GM19438 (cell line): ENCODE data around the gene ST6GALNAC3.
"Not testable (repeated sequence)": the region's sequence is repeated elsewhere in the genome, so short reads cannot be mapped to it uniquely, and the experiment has no call there.

Source experiments
- ATAC-seq: cut with Tn5 transposase; IDR thresholded peaks from one replicate; pipeline ENCODE4 v1.9.1; 2021; ENCODE audit warnings: low read depth; ENCODE audit not compliant: unreplicated experiment

ST6GALNAC3 gene

GRCh38 chr1:76607717-76608116, 533.2 kb downstream of the ST6GALNAC3 start:
- no peak for ATAC-seq

- ATAC-seq, result no peak
These were observed 537.4 kb downstream of the ST6GALNAC3 start for GRCh38 chr1:76611770-76612445.

GRCh38 chr1:76613886-76614285, 539.3 kb downstream of the ST6GALNAC3 start:
- ATAC-seq, result no peak

GRCh38 chr1:76615253-76616035, 540.9 kb downstream of the ST6GALNAC3 start:
- ATAC-seq, result no peak

- ATAC-seq, result no peak
These were observed 545.8 kb downstream of the ST6GALNAC3 start for GRCh38 chr1:76620371-76620770.

GRCh38 chr1:76622774-76623528, 548.4 kb downstream of the ST6GALNAC3 start:
- no peak for ATAC-seq

GRCh38 chr1:76625886-76626678, 551.5 kb downstream of the ST6GALNAC3 start:
- no peak for ATAC-seq

GRCh38 chr1:76627498-76627897, 553.0 kb downstream of the ST6GALNAC3 start:
- ATAC-seq, result no peak

- ATAC-seq, result no peak
These were observed 553.4 kb downstream of the ST6GALNAC3 start for GRCh38 chr1:76627901-76628300.

- no peak for ATAC-seq
These were observed 557.6 kb downstream of the ST6GALNAC3 start for GRCh38 chr1:76632136-76632535.

GRCh38 chr1:76635784-76636183, 561.2 kb downstream of the ST6GALNAC3 start:
- no peak for ATAC-seq

GRCh38 chr1:76639181-76639580, 564.6 kb downstream of the ST6GALNAC3 start:
- ATAC-seq, result no peak

GRCh38 chr1:76640092-76640491, 565.5 kb downstream of the ST6GALNAC3 start:
- ATAC-seq, result no peak

GRCh38 chr1:76640723-76641122, 566.2 kb downstream of the ST6GALNAC3 start:
- ATAC-seq, result no peak

- no peak for ATAC-seq
These were observed 569.6 kb downstream of the ST6GALNAC3 start for GRCh38 chr1:76644139-76644538.

GRCh38 chr1:76652860-76653259, 578.3 kb downstream of the ST6GALNAC3 start:
- ATAC-seq, result not testable (repeated sequence)

GRCh38 chr1:76657623-76658022, 583.1 kb downstream of the ST6GALNAC3 start:
- ATAC-seq, result no peak

GRCh38 chr1:76659171-76659940, 584.8 kb downstream of the ST6GALNAC3 start:
- no peak for ATAC-seq

GRCh38 chr1:76661531-76661930, 587.0 kb downstream of the ST6GALNAC3 start:
- ATAC-seq, result no peak

- no peak for ATAC-seq
These were observed 592.0 kb downstream of the ST6GALNAC3 start for GRCh38 chr1:76666499-76666898.
